NCI-H146 treated with DMSO at 0.1 percent for 48 hours (cell line): ENCODE results near the gene PPTC7.
"Not testable (repeated sequence)": the region's sequence is repeated elsewhere in the genome, so short reads cannot be mapped to it uniquely, and the experiment has no call there.

Experiments used
- DNase-seq: peaks from one replicate; lab custom pipeline; 2025; ENCODE audit not compliant: unreplicated experiment; lab: John Stamatoyannopoulos, UW

PPTC7 gene

DNA sequence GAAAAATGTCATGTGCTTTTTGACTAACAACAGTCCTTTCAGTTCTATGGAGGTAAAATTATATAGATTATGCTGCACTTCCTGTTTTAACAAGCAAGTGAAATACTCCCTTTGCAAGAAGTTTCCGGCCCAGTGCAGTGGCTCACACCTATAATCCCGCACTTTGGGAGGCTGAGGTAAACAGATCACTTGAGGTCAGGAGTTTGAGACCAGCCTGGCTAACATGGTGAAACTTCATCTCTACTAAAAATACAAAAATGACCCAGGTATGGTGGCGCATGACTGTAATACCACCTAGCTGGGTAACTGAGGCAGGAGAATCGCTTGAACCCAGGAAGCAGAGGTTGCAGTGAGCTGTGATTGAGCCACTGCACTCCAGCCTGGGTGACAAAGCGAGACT lies 20.7 kb downstream of the PPTC7 start:
- not testable (repeated sequence) for DNase-seq

DNA sequence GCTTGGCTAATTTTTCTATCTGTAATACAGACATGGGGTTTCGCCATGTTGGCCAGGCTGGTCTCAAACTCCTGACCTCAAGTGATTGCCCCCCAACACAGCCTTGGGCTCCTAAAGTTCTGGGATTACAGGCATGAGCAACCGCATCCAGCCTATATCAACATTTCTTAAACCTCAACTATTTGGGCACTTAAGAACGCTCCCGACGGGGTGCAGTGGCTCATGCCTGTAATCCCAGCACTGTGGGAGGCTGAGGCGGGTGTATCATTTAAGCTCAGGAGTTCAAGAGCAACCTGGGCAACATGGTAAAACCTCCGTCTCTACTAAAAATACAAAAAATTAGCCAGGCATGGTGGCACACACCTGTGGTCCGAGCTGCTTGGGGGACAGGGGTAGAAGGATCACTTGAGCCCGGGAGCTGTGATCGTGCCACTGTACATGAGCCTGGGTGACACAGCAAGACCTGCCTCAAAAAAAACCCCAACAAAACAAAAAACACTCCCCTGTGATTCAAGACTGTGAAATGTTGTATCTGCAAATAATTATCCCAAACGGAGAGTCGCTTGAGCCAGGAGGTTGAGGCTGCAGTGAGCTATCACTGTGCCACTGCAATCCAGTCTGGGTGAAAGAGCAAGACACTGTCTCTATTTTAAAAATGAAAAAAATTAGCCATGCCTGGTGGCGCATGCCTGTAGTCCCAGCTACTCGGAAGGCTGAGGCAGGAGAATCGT lies 21.5 kb downstream of the PPTC7 start:
- no peak for DNase-seq

DNA sequence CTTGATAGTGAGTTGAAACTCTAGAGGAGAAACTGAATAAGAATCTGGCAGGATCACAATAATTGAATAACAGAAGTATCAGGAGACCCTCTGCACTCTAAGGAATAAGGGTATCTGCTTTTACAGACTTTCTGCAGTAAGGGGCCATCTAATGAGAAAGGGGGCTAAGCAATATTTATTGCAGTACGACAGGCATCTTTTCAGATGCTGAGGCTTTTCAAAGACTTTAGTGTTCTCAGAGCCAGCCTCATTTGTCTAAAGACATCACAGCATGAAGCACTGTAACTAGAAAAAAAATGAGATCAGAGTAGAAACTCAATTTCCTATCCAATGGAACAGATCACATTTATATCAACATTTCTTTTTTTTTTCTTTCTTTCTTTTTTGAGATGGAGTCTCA lies 22.2 kb downstream of the PPTC7 start:
- DNase-seq, result no peak

DNA sequence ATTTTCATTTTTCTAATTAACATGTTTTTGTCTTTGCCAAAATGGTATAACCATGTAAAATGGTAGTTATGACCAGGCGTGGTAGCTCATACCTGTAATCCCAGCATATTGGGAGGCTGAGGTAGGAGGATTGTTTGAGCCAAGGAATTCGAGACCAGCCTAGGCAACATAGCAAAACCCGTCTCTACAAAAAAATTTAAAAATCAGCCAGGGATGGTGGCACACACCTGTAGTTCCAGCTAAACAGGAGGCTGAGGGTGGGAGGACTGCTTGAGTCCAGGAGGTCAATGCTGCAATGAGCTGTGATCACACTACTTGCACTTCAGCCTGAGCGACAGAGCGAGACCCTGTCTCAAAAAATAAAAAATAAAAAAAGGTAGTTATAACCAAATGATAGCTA lies 23.1 kb downstream of the PPTC7 start:
- no peak for DNase-seq

DNA sequence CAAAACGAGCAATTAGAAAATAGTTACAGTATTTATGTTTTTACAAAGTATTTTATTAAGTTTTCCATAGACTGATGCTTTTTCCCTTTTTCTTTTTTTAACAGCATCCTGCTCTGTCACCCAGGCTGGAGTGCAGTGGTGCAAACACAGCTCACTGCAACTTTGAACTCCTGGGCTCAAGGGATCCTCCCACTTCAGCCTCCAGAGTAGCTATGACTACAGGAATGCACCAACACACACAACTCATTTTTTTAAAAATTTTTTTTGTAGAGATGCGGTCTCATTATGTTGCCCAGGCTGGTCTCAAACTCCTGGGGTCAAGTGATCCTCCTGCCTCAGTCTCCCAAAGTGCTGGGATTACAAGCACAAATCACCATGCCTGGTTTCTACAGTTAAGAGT lies 24.2 kb downstream of the PPTC7 start:
- DNase-seq, result not testable (repeated sequence)

DNA sequence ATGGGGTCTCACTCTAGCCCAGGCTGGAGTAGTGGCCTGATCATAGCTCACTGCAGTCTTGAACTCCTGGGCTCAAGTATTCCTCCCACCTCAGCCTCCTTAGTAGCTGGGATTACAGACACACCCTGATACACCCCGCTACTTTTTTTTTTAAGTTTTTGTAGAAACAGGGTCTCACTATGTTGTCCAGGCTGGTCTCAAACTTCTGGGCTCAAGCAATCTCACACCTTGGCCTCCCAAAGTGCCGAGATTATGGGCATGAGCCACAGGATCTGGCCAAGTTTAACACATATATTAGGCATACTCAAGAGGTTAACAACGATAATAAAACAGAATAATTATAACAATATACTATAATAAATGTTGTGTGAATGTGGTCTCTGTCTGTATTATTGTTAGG lies 25.8 kb downstream of the PPTC7 start:
- no peak for DNase-seq

DNA sequence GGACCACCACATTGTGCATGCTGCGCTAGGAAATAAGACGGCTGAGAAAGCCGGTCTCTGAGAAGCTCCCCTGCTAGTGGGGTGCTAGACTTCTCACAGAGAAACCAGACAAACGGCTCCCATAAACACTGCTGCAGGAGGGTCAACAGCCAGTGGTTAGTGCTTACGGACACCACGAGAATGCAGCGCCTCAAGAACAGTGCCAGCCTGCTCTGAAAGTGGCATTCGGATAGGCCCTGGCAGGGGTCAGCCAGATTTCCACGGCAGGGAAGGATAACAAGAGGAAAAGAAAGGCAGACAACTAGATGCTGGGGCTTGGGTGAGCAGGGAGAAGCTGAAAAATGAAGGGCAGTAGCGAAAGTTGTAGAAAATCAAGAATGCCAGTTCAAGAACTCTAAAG lies 26.4 kb downstream of the PPTC7 start:
- DNase-seq, result no peak

DNA sequence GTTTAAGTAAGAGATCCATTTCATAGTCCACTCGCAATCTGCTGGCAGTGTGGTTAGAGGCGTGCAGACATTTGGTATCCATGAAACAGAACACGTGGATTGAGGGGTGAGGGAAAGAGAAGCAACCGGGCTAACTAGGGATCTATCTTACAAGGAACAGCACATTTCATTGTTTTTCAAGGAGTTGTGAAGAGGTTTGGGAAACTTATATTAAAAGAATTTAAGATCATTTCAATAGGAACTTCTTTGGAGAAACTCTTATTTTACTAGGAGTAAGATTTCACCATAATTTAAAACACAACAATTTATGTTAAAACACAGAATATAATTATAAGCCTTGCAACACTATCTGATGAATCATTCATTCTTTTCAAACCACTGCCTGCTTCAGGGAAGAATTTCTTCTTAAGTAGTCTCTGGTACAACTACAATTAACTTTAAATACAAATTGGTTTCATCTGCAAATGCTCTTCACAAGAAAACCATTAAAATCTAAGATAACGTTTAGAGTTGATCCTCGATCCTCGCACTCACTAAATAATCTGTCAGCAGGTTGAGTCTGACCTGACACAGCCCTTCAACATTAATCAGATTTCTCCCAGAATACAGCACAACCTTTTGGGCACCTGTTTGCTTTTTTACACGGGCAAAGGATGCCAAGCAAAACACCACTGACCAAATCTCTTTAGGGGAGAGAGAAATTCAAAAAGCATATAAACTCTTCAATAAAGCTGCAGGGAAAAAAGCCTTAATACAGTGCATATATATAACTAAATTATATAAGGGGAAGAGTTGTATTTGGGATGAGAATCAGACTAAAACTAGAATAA lies 27.3 kb downstream of the PPTC7 start:
- no peak for DNase-seq

DNA sequence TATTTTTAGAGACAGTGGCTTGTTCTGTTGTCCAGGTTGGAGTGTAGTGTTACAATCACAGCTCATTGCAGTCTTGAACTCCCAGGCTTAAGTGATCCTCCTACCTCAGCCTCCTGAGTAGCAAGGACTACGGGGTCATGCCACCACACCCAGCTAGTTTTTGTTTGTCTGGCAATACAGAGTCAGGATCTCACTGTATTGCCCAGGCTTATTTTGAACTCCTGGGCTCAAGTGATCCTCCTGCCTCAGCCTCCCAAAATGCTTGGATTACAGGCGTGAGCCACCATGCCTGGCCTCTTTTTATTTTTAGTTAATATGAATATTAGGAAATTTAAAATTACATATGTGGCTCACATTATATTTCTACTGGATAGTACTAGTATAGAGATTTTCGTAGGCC lies 28.9 kb downstream of the PPTC7 start:
- no peak for DNase-seq

DNA sequence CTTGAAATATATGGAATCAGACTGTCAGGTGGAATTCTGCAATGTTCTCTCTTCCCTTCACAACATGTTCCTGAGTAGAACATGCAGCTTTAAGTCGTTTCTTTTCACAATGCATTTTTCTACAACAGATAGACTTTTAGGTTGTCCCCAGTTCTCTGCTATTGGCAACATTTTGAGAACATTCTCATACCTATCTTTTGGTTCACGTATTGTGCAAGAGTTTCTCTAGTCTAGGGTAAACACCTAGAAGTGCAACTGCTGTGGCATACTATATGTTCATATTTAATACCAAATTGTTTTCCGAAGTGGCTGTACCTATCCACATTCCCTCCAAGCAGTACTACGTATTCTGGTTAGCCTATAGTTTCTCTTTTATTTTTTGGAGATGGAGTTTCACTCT lies 32.1 kb downstream of the PPTC7 start:
- DNase-seq, result no peak

DNA sequence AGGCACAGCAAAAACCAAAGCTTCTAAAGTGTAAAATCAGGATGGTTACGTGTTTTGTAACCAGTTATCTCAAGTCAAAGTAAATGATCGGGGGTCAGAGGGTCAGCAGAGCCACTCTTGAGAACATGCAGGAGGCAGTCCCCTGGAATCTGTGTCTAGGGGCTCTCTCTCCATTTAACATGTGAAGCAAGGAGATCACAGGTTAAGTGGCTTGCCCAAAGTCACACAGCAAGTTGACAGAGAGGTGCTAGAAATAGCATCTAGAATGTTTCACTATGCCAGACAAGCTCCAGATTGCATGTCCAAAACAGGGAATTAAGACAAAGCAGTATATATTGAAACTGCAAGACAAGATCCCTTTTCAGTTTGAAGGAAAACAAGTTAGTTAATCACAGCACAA lies 33.4 kb downstream of the PPTC7 start:
- no peak for DNase-seq

DNA sequence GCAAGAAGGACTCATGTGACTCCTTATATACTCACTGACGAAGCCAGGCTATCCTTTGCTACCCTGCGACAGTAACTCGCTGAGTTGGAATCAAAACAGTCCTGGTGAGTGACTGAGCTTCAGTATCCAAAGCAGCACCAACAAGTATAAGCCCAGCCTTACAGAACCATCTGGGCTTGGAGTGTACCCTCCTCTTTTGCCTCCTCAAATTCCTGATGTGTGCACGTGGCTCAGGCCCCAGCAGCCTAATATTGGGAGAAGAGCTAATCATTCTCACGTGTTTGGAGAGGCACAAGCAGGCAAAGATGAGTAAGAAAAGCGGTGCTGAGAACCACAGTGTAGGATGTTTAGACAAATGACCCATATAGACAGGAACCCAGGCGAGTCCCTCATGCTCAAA lies 34.4 kb downstream of the PPTC7 start:
- DNase-seq, result no peak

DNA sequence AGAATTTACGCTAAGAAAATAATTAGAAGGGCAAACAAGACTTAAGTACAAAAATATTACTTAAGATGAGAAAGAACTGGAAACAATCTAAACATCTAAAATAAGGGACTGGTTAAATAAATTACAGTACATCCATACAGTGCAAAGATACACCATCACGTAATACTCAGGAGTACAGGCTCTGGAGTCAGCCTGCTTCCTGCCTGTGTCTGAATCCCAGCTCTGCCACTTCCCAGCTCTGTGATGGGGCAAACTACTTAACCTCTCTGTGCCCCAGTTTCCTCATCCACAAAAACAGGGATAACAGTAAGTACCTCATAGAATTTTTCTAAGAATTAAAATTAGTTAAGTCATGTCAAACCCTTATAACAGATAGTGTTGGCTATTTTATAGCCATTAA lies 36.0 kb downstream of the PPTC7 start:
- DNase-seq, result no peak

DNA sequence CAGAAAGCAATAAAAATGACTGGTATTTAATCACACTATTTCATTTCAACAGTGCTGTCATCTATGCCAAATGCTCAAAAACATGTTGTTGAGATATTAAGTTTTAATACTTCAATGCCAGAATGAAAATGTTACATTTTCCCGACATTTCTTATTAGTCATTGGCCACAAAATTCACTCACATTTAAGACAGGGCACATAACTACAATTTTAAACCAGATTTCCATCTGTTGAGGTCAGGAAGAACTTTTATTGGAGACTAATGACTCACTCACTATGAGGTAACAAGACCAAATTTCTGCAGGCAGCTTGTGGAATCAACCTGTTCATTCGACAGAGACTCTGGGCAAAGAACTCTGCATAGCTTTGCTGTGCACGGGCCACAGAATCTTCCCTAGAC lies 36.8 kb downstream of the PPTC7 start:
- no peak for DNase-seq

DNA sequence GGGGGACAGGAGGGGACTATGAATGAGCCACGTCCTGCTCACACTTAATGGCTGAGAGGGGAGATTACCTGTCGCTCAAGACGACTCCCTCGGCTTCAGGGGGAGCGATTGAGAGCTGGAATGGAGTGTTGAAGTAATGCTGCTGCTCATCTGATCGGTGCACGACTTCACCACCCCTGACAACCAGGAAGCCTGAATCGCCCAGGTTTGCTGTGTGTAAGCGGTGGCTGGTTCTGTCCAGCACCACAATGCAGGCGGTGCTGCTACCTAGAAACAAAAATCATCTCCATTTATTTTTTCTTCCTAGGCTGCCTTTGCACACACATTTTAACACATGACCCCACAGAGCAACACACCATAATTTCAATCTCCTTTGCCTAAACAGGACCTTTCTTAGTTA lies 37.3 kb downstream of the PPTC7 start:
- DNase-seq, result no peak

DNA sequence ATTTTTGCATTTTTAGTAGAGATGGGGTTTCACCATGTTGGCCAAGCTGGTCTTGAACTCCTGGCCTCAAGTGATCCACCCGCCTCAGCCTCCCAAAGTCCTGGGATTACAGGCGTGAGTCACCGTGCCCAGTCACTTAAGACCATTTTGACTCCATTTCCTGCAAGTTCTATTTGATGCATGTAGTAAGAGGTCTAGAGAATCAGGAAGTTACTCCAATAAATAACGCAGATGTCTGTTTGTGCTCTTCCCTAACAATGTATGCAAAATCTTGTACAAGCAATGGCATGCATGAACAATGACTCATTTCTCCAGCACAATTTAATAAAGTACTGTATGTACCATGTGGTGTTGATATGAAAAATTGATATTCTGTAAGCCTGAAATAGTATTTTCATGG lies 37.9 kb downstream of the PPTC7 start:
- DNase-seq, result not testable (repeated sequence)

DNA sequence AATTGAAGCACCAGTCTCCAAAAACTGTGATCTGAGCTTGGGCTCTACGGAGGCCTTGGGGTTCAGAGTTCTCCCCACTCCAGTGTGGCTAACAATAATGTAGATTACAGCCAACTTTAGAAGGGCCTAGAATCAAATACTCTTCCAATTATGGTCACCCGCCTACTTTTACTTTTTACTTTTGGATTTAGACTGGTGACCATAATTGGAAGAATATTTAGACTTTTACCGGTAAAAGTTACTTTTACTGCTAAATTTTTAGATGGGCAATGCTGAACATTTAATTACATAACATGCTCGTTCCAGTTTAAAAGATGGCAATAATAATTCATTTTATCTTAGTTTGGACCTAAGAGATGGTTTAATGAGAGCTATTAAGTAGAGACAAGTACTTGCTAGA lies 39.2 kb downstream of the PPTC7 start:
- no peak for DNase-seq

DNA sequence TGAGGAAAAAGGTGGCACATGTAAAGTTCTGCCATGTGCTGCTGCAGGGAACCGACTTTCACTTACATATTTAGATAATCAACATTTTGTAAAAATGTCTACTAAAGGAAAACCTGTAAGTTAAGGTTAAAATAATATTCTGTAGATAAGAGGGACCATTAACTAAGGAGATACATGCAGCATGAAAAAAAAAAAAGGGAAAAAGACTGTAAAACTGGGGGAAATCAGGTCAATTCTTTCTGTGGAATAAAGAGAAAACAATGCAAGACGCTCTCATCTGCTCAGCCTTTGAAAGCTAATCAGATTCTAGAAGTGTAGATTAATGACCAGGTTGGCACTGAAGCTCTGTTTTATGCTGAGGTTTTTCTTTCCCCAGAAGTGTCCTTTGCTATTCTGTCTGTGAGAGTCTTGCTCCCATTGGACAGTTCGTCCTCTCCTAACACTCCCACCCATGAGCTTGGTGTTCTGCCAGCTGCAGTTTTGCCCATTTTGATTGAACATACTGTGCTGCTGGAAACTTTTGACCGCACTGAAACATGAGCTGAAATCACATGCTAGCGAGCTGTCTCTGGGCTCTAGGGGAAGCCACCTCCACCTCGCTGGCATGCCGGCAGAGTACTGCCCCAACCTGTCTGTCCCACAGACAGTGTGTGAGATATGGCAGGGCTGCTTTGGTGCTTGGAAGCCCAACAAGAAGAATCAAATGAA lies 39.7 kb downstream of the PPTC7 start:
- DNase-seq, result no peak

DNA sequence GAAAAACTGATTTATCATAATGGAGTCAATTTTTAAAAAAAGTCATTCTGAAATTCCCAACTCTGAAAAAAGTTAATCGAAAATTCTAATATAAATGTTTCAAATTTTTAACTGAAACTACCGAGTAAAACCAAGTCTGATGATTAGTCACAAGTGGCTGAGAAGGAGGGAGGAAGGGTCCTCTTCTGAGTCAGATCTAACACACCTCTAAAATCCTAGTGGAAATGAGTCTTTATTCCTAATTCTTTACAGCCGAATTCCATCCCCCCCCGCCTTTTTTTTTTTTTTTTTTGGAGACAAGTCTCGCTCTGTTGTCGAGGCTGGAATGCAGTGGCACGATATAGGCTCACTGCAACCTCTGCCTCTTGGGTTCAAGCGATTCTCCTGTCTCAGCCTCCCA lies 43.1 kb downstream of the PPTC7 start:
- no peak for DNase-seq

DNA sequence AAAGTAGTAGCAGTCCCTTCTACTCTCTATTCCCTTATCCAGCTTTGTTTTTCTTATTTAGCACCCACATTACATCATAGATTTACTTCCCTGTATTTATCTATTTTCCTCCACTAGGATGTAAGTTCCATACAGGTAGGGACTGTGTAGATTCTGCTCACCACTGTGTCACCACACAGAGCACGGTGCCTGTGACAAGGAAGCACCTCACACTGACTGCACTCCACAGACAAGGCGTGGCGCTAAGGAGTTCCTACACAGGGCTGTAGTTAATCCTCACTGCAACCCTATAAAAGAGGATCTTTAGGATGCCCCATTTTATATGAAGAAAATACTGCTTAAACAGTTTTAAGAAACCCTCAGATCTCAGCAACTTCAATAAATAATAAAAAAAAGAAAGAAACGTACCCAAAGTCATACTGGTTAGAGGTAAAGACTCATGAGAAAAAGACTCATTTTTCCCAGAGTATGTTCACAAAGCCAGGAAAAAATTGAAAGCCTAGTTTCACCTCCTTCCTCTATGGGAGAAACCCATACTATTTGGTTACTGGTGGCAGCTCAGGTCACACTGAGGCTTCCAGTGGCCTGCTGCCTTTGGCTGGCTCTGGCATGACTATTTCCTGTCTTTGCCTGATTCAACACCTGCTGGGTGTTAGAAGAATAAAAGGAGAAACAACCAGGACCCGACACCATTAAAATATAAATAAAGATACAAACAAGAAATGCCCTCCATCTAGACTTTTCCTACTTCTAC lies 44.1 kb downstream of the PPTC7 start:
- DNase-seq, result no peak
